ENCODE data around the gene KIAA0040.

DNA sequence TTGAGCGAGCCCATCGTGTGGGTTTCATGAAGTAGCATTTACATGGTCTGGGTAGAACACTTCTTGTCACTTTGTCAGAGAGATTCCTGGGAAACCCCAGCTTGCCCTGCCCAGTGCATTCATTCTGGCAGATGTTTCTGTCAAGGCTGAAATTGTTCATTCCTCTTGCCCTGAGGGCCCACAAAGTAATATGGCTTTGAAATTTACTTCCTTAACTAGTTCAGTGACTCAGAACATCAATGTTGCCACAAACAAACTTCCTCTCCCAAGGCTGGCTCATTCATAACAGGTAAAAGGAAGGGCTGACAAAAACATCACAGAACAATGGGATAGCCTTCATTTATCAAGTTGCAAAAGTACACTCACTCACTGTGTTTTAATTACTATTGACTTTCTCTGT is 5.0 kb upstream of the KIAA0040 start:
- no peak for TF ChIP-seq SNAI2 (CRISPR knock-in tag; IDR thresholded peaks at IDR 0.05)
- TF ChIP-seq BACH2 (CRISPR knock-in tag; IDR thresholded peaks at IDR 0.05; ENCODE audit: borderline replicate concordance): no peak
- no peak for TF ChIP-seq ZFP30 (CRISPR knock-in tag; IDR thresholded peaks at IDR 0.05)
- no peak for TF ChIP-seq ARNTL (CRISPR knock-in tag; IDR thresholded peaks at IDR 0.05; ENCODE audit: borderline replicate concordance, low read depth)
- no peak for TF ChIP-seq ZFP3 (CRISPR knock-in tag; IDR thresholded peaks at IDR 0.05)
- TF ChIP-seq ISL1 (CRISPR knock-in tag; IDR thresholded peaks at IDR 0.05): no peak
- no peak for TF ChIP-seq ZNF565 (CRISPR knock-in tag; conservative IDR thresholded peaks at IDR 0.05; ENCODE audit: low read depth)
